Measurements from ENCODE around the gene TNFRSF6B.
"Not testable (repeated sequence)": the region's sequence is repeated elsewhere in the genome, so short reads cannot be mapped to it uniquely, and the experiment has no call there.

The TNFRSF6B gene

DNA sequence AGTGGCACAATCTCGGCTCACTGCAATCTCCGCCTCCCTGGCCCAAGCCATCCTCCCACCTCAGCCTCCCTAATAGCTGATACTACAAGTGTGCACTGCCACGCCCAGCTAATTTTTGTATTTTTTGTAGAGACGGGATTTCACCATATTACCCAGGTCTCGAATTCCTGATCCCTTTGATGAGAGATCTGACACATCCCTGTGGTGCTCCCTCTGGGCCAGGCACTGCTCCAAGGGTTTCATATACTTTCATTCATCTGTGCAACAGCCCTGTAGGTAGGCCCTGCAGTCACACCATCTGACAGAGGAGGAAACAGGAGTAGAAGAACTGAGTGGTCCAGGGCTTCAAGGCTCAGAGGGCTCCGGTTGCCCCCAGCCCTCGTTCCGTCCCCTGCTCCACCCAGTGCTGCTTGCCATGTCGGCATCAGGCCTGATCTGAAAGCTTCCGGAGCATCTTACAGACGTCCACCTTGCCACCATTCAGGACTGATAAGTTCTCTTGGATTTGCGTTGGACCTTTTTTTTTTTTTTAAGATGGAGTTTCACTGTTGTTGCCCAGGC lies 14.7 kb downstream of the TNFRSF6B start:
- no peak for FAIRE-seq

DNA sequence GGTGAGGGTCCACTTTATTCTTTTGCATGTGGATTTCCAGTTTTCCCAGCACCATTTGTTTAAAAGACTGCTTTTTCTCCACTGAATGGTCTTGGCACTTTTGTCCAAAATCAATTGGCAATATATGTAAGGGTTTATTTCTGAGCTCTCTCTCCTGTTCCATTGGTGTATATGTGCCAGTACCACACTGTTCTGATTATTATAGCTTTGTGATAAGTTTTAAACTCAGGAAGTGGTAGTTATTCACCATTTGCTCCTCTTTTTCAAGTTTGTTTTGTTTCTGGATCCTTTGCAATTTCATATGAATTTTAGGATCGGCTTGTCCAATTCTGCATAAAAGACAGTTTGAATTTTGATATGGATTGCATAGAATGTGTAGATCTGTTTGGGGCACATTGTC lies 15.7 kb downstream of the TNFRSF6B start:
- no peak for FAIRE-seq

DNA sequence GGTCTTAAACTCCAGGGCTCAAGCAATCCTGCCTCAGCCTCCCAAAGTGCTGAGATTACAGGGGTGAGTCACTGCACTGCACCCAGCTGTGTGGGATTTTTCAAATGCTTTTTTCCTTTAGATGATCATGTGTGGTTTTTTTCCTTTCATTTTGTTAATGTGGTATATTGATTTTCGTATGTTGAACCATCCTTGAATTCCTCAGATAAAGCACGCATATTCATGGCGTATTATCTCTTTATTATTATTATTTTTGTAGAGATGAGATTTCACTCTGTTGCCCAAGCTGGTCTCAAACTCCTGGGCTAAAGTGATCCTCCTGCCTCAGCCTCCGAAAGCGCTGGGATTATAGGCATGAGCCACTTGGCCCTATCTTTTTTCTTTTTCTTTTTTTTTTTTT lies 18.4 kb downstream of the TNFRSF6B start:
- no peak for FAIRE-seq

DNA sequence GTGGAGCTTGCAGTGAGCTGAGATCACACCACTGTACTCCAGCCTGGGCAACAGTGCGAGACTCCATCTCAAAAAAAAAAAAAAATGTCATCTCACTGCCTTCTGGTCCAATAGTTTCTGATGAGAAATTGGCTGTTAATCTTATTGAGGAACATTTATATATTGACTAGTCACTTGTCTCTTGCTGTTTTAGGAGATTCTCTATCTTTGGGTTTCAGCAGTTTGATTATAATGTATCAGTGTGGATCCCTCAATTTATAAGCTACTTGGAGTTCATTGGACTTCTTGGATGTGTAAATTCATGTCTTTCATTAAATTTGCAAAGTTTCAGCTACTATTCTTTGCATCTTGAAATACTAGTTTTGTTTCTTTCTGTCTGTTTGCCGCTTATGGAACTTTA lies 22.5 kb downstream of the TNFRSF6B start:
- FAIRE-seq: no peak

DNA sequence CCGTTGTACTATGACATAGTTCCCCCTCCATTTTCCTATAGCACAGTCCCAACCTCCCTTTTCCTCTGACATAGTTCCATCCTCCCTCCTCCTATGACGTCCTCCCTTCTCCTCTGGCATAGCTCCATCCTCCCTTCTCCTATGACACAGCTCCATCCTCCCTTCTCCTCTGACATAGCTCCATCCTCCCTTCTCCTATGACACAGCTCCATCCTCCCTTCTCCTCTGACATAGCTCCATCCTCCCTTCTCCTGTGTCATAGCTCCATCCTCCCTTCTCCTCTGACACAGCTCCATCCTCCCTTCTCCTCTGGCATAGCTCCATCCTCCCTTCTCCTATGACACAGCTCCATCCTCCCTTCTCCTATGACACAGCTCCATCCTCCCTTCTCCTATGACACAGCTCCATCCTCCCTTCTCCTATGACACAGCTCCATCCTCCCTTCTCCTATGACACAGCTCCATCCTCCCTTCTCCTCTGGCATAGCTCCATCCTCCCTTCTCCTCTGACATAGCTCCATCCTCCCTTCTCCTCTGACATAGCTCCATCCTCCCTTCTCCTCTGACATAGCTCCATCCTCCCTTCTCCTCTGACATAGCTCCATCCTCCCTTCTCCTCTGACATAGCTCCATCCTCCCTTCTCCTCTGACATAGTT lies 26.6 kb downstream of the TNFRSF6B start:
- FAIRE-seq: not testable (repeated sequence)

DNA sequence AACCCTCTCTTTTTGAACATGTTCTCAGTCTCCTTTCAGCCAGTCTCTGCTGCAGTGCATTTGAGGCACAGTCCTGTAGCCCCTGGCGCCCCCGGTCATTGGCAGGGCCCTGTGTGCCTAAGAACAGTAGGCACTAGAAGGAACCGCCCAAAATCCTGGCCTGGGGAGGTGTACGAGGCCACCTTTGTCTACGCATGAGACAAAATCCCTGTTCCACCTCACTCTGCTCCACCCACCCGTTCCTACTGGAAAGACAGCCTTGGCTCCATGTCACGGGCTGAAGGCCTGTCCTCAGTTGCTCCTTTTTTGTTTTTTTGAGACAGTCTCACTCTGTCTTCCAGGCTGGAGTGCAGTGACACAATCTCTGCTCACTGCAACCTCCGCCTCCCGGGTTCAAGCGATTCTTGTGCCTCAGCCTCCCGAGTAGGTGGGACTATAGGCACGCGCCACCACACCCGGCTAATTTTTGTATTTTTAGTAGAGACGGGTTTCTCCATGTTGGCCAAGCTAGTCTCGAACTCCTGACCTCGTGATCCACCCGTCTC lies 33.8 kb downstream of the TNFRSF6B start:
- not testable (repeated sequence) for FAIRE-seq

DNA sequence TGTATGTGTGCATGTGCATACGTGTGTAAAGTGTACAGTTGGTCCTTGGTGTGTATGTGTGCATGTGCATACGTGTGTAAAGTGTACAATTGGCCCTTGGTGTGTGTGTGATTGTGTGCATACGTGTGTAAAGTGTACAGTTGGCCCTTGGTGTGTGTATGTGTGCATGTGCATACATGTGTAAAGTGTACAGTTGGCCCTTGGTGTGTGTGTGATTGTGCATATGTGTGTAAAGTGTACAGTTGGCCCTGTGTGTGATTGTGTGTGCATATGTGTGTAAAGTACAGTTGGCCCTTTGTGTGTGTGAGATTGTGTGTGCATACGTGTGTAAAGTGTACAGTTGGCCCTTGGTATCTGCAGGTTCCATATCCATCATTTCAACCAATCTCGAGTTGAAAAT lies 35.0 kb downstream of the TNFRSF6B start:
- FAIRE-seq: no peak

DNA sequence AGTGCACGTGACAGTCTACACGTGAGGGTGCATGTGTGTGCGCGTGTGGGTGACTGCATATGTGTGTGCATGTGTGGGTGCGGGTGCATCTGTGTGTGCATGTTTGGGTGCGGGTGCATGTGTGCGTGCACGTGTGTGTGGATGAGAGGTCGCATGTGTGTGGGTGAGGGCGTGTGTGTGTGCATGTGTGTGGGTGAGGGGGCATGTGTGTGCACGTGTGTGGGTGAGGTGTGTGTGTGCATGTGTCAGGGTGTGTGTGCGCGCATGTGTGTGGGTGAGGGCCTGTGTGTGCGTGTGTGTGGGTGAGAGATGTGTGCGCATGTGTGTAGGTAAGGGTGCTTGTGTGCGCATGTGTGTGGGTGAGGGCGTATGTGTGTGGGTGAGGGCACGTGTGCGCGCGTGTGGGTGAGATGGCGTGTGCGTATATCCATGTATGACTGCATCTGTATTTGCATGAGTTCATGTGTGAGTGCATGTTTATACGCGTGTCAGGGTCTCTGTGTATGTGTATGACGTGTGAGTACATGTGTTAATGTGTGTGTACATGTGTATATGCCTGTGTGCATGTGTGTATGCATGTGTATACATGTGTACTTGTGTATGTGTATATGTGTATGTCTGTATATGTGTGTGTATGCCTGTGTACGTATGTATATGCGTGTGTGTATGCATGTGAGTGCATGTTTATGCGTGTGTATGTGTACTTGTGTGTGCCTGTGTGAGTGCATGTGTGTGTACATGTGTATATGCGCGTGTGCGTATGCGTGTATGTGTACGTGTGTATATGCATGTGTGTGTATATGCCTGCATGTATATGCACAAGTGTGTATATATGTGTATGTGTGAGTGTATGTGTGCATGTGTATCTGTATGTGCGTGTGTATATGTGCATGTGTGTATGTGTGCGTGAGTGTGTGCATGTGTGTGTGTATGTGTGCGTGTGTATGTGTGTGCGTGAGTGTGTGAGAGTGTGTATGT lies 36.0 kb downstream of the TNFRSF6B start:
- FAIRE-seq: no peak

DNA sequence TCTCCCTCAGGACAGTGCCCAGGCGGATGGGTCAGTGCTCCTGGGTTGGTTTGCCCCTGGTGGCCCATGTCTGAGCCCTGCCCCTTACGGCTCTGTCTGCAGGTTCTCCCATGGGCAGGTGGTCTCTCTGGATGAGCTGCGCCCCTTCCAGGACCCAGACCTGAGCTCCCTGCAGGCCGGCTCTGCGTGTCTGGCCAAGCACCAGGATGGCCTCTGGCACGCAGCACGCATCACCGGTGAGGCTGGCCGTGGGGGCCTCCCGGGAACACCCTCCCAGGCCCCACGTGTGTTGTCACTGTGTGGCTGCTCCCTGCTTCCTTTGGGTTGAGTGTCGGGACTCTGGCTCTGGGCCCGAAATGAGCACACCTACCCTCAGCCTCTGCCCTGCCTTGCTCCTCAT lies 36.7 kb downstream of the TNFRSF6B start:
- no peak for FAIRE-seq

DNA sequence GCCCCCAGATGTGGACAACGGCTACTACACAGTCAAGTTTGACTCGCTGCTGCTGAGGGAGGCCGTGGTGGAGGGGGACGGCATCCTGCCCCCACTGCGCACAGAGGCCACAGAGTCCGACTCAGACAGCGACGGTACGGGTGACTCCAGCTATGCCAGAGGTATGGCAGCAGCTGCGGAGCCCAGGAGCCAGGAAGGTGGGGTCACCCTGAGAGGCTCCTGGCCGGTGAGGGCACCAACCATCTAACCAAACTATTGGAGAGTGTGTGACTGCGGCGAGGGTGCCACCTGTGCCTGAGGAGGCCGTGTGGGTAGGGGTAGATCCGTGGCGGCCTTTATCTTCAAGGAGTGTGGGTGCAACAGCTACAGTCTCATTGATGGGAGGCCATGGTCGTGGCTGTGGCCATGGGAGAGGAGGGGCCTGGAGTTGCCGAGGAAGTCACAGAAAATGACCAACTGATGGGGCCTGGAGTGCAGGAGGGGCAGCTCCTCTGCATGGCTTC lies 37.2 kb downstream of the TNFRSF6B start:
- no peak for FAIRE-seq

DNA sequence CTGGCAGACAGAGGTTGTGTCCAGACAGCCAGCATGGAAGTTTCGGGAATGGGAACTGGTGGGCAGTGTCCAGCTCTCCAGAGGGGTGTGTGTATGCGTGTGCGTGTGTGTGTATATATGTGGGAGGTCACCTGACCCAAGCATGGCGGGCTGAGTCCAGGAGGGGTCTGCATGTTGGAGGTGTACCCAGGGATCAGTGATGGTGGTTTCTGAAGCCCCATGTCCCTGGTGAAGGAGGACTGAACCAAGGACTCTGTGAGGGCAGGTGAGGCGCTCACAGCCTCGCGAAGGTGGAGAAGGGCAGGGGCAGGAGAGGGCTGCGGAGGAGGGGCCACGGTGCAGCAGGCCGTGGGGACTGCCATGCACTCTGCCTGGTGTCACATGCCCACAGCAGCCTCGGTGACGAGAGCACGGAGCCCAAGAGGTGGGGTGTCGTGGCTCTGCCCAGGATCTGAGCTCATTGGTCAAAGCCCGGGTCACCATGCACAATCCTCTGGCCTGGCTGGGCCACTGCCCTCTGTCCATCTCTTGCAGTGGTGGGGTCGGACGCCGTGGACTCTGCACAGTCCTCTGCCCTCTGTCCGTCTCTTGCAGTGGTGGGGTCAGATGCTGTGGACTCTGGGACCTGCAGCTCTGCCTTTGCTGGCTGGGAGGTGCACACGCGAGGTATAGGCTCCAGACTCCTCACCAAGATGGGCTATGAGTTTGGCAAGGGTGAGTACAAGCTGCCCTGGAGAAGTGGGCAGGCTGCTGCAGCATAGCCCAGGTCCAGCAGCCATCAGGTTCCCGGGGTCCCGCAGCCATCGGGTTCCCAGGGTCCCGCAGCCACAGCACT lies 37.9 kb downstream of the TNFRSF6B start:
- FAIRE-seq: no peak

DNA sequence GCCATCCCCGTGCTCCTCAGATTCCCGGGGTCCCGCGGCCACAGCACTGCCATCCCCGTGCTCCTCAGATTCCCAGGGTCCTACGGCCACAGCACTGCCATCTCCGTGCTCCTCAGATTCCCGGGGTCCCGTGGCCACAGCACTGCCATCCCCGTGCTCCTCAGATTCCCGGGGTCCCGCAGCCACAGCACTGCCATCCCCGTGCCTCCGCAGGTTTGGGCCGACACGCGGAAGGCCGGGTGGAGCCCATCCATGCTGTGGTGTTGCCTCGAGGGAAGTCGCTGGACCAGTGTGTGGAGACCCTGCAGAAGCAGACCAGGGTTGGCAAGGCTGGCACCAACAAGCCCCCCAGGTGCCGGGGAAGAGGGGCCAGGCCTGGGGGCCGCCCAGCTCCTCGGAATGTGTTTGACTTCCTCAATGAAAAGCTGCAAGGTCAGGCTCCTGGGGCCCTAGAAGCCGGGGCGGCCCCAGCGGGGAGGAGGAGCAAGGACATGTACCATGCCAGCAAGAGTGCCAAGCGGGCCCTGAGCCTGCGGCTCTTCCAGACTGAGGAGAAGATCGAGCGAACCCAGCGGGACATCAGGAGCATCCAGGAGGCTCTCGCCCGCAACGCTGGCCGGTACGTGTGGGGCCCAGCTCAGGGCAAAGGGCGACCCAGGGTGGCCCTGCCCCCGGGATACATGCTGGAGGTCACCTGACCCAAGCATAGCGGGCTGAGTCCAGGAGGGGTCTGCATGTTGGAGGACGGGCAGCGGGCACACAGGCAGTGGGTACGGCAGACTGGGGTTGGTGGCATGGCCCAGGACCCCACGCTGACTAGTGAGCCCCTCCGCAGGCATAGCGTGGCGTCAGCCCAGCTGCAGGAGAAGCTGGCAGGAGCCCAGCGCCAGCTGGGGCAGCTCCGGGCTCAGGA lies 38.8 kb downstream of the TNFRSF6B start:
- no peak for FAIRE-seq

DNA sequence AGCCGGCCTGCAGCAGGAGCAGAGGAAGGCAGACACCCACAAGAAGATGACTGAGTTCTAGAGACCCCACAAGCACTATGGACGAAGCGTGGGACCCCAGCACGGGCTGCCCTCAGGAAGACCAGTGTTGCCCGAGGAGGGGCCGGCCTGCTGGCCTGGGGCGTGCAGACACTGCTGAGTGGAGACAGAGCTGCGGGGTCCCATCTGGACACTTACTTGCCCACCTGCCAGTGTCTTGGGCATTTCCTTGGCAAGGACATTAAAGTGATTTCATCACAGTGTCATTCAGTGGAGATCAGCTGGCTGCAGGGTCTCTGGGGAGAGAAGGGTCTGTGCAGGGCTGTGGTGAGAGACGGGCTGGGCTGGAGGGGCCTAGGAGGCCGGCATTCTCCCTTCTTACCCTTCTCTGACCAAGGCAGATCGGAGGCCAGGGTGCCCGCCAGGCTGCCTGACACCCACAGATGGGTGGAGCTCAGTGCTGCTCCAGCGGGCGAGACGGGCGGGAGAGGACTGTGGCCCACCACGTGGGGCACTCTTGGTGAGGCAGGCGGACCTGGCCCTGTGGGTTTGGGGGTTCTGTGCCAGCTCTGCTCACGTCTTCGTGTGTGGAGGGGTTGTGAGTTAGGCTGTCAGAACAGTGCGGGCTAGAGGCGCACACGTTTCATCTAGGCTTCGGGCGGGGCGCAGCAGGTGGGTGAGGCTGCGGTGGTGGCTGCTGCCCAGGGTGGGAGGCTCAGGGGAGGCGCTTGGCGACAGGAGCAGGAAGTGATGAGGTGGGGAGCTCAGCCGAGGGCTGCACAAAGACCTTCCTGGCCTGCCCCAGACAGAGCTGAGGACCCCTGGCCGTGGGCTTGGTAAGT lies 39.6 kb downstream of the TNFRSF6B start, which contains the start of gene LIME1:
LIME1 (plus strand) TSS at position 806 of the 860 bp plus-strand sequence. CDS start 886 bp downstream, outside the sequence.
- no peak for FAIRE-seq

DNA sequence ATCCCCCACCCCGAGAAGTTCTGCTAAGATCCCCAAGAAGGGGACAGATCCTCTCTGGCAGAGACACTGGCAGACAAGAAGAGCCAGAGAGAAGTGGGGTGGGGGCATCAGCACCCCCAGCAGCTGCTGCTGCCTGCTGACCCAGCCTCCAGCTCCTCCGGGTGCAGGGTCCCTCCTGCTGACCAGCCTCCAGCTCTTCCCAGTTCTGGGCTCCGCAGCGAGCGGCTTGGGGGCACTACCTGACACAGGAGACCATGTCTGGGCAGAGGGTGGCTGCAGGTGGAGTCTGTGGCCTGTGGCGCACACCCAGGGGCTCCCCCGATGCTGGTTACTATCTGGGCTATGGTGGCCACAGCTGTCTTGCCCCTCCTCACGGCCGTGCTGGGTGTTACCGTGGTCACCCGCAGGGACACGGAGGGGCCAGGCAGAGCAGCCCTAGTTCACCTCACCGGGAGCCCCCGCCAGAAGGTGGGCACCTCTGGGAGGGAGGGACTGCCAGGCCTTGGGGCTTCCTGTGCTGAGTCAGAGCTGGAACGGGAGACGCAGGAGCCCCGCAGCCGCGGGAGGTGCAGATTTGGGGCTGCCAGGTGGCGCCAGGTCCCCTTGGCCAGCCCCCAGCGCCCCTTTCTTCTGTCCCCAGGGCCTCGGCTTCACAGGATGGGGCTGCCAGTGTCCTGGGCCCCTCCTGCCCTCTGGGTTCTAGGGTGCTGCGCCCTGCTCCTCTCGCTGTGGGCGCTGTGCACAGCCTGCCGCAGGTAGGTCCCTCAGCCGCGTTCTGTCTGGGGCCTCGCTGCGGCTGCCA lies 40.6 kb downstream of the TNFRSF6B start:
- FAIRE-seq: no peak

DNA sequence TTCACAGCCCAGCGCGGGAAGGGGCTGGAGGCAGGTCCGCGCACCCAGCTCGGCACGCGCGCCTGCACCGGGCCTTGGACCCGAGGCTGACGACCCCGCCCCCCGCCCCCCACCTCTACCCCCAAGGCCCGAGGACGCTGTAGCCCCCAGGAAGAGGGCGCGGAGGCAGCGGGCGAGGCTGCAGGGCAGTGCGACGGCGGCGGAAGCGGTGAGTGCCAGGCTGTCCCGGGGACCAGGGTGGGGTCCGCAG lies 41.2 kb downstream of the TNFRSF6B start:
- no peak for FAIRE-seq

DNA sequence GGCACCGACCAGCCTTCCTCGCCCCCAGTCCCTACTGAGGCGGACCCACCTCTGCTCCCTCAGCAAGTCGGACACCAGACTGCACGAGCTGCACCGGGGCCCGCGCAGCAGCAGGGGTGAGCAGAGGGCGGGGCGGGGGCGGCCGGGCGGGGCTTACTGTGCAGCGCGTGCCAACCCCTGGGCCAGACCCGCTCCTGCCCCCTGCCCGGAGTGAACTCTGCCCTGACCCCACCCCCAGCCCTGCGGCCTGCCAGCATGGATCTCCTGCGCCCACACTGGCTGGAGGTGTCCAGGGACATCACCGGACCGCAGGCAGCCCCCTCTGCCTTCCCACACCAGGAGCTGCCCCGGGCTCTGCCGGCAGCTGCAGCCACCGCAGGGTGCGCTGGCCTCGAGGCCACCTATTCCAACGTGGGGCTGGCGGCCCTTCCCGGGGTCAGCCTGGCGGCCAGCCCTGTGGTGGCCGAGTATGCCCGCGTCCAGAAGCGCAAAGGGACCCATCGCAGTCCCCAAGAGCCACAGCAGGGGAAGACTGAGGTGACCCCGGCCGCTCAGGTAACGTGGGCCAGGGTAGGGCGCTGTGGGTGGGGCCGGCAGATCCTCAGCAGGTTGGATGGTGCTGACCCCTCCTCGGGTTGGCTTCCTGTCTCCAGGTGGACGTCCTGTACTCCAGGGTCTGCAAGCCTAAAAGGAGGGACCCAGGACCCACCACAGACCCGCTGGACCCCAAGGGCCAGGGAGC lies 41.7 kb downstream of the TNFRSF6B start:
- no peak for FAIRE-seq

DNA sequence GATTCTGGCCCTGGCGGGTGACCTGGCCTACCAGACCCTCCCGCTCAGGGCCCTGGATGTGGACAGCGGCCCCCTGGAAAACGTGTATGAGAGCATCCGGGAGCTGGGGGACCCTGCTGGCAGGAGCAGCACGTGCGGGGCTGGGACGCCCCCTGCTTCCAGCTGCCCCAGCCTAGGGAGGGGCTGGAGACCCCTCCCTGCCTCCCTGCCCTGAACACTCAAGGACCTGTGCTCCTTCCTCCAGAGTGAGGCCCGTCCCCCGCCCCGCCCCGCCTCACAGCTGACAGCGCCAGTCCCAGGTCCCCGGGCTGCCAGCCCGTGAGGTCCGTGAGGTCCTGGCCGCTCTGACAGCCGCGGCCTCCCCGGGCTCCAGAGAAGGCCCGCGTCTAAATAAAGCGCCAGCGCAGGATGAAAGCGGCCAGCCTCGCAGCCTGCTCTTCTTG lies 42.3 kb downstream of the TNFRSF6B start:
- FAIRE-seq: no peak
